ENCODE results near the gene TMC8.

- TF ChIP-seq POLR2A (IDR thresholded peaks at IDR 0.05; ENCODE audit: low read depth) (no peak), CTCF (IDR thresholded peaks at IDR 0.05) (no peak), EP300 (IDR thresholded peaks at IDR 0.05) (no peak)
These were observed 11.8 kb upstream of the TMC8 start for GRCh38 chr17:78118801-78119241.

All from esophagus muscularis mucosa (tissue), 4 donors.